ENCODE data around the gene GRM1.

Gene GRM1

DNA sequence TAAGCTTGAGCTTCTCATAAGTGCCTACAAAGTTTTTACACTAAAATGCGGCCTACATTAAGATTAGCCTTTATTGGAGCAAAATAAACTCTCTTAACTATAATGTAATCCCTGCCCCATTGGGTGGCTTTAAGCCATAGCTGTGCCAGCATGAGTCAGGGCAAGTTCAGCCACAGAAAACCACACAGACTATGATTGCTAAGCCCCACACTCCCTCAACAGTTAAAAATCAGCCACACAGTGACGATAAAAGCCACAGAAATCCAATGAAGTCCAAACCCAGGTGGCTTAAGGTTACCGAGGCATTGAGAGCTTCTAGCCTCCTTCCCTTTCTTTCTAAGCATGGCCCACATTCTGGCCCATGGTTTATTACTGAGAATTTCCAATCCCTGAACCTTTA lies 61.6 kb downstream of the GRM1 start:
- CTCF ChIA-PET, result interaction anchor here (1.3 kb wide), 1 partner anchor 49 kb away, joined by 3 read pairs; no protein-coding TSS in a partner anchor
- TF ChIP-seq, protein P1, sequence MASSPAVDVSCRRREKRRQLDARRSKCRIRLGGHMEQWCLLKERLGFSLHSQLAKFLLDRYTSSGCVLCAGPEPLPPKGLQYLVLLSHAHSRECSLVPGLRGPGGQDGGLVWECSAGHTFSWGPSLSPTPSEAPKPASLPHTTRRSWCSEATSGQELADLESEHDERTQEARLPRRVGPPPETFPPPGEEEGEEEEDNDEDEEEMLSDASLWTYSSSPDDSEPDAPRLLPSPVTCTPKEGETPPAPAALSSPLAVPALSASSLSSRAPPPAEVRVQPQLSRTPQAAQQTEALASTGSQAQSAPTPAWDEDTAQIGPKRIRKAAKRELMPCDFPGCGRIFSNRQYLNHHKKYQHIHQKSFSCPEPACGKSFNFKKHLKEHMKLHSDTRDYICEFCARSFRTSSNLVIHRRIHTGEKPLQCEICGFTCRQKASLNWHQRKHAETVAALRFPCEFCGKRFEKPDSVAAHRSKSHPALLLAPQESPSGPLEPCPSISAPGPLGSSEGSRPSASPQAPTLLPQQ (tag by site-specific recombination; IDR thresholded peaks at IDR 0.05), result no peak
- no peak for TF ChIP-seq ZNF311 (tag by site-specific recombination; IDR thresholded peaks at IDR 0.05; ENCODE audit: borderline replicate concordance)
- Histone ChIP-seq H3K4me1 (ENCODE audit: control insufficient read depth, insufficient read depth, low read length) (no peaks in the 10 kb centered on the region), H3K36me3 (ENCODE audit: control insufficient read depth in 2 of 2, insufficient read depth in 1 of 2, low read length in 2 of 2) (no peaks in the 10 kb centered on the region), H3K9me3 (ENCODE audit: control insufficient read depth, insufficient read depth, low read depth, low read length) (no peaks in the 10 kb centered on the region), H3K27ac (ENCODE audit: extremely low read depth, low read depth, low read length) (no peak overlapping the region), H3K4me3 (ENCODE audit: low read depth, low read length) (no peak overlapping the region)
- POLR2A ChIA-PET, result no interaction called here

DNA sequence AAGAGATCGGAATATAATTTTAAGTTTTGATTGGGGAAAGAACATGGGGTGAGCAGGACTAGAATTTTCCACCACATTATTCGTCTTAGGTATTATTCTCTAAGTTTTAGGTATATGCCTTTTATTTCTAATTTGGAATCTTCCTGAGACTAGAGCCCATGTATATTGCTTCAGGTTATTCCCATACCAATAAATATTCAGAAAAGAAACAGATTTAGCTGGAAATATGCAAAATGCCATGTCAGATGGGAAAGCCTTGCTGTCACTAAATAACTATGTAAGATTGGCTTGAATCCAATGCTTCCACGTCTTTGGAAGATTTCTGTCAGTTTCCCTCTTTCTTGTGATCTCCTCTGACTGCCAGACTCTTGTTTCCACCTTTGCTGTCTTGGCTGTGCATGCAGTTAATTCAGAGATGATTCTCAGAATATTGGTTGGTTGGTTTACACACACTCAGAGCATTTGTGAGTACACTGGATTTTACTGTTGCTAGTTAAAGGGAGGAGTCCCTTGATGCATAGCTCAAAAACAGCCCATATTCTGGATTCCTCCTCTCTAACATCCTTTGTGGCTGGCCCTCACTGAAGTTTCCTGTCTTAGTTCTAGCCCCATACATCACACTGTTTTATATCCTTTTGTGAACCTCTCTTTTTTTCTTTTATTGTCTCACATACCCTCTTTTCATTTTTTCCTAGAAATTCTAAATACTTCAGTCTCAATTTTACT lies 64.3 kb downstream of the GRM1 start:
- Histone ChIP-seq H3K4me3 (ENCODE audit: low read depth, low read length) (no peak overlapping the region), H3K9me3 (ENCODE audit: control insufficient read depth, insufficient read depth, low read depth, low read length) (no peaks in the 10 kb centered on the region), H3K36me3 (ENCODE audit: control insufficient read depth in 2 of 2, insufficient read depth in 1 of 2, low read length in 2 of 2) (no peaks in the 10 kb centered on the region), H3K27ac (ENCODE audit: extremely low read depth, low read depth, low read length) (no peak overlapping the region), H3K4me1 (ENCODE audit: control insufficient read depth, insufficient read depth, low read length) (no peaks in the 10 kb centered on the region)
- TF ChIP-seq, protein P2, sequence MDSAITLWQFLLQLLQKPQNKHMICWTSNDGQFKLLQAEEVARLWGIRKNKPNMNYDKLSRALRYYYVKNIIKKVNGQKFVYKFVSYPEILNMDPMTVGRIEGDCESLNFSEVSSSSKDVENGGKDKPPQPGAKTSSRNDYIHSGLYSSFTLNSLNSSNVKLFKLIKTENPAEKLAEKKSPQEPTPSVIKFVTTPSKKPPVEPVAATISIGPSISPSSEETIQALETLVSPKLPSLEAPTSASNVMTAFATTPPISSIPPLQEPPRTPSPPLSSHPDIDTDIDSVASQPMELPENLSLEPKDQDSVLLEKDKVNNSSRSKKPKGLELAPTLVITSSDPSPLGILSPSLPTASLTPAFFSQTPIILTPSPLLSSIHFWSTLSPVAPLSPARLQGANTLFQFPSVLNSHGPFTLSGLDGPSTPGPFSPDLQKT (IDR thresholded peaks at IDR 0.05; ENCODE audit: borderline replicate concordance, low read depth, low read length), result no peak
- TF ChIP-seq GFI1B (tag by site-specific recombination; IDR thresholded peaks at IDR 0.05) (no peak), ZNF510 (tag by site-specific recombination; IDR thresholded peaks at IDR 0.05; ENCODE audit: insufficient replicate concordance) (no peak), ZFP3 (tag by site-specific recombination; IDR thresholded peaks at IDR 0.05; ENCODE audit: low read depth) (no peak), ZNF664 (tag by site-specific recombination; IDR thresholded peaks at IDR 0.05) (no peak), GLI2 (tag by site-specific recombination; IDR thresholded peaks at IDR 0.05; ENCODE audit: borderline replicate concordance, low read depth) (no peak), ZNF19 (tag by site-specific recombination; IDR thresholded peaks at IDR 0.05; ENCODE audit: low read depth) (no peak), YY1 (tag by site-specific recombination; IDR thresholded peaks at IDR 0.05) (no peak), ZNF549 (tag by site-specific recombination; IDR thresholded peaks at IDR 0.05) (no peak), ZNF112 (tag by site-specific recombination; IDR thresholded peaks at IDR 0.05) (no peak), SP3 (tag by site-specific recombination; IDR thresholded peaks at IDR 0.05) (no peak), ZNF302 (tag by site-specific recombination; IDR thresholded peaks at IDR 0.05; ENCODE audit: low read depth) (no peak), ZNF2 (tag by site-specific recombination; IDR thresholded peaks at IDR 0.05) (no peak), ZBTB1 (tag by site-specific recombination; IDR thresholded peaks at IDR 0.05) (no peak), ZNF391 (tag by site-specific recombination; IDR thresholded peaks at IDR 0.05; ENCODE audit: borderline replicate concordance, low read depth) (no peak), OSR2 (tag by site-specific recombination; IDR thresholded peaks at IDR 0.05) (no peak)
- TF ChIP-seq, protein P3, sequence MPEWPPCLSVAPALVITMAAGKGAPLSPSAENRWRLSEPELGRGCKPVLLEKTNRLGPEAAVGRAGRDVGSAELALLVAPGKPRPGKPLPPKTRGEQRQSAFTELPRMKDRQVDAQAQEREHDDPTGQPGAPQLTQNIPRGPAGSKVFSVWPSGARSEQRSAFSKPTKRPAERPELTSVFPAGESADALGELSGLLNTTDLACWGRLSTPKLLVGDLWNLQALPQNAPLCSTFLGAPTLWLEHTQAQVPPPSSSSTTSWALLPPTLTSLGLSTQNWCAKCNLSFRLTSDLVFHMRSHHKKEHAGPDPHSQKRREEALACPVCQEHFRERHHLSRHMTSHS (tag by site-specific recombination; IDR thresholded peaks at IDR 0.05), result no peak
- ChIA-PET CTCF (interaction anchor here (0.6 kb wide), 1 partner anchor 449 kb away, joined by 3 read pairs; no protein-coding TSS in a partner anchor), POLR2A (no interaction called here)

GRCh38 chr6:146095481-146095880 lies 66.6 kb downstream of the GRM1 start:
- ChIA-PET CTCF (no interaction called here), POLR2A (no interaction called here)
- H3K9me3 ChIP-seq (ENCODE audit: control insufficient read depth, insufficient read depth, low read depth, low read length), result no peaks in the 10 kb centered on the region
- no peaks in the 10 kb centered on the region for H3K36me3 ChIP-seq (ENCODE audit: control insufficient read depth in 2 of 2, insufficient read depth in 1 of 2, low read length in 2 of 2)
- no peak overlapping the region for H3K27ac ChIP-seq (ENCODE audit: extremely low read depth, low read depth, low read length)
- H3K4me1 ChIP-seq (ENCODE audit: control insufficient read depth, insufficient read depth, low read length), result no peaks in the 10 kb centered on the region
- H3K4me3 ChIP-seq (ENCODE audit: low read depth, low read length), result no peak overlapping the region
- TF ChIP-seq MZF1 (tag by site-specific recombination; IDR thresholded peaks at IDR 0.05; ENCODE audit: borderline replicate concordance) (no peak), ZNF623 (tag by site-specific recombination; IDR thresholded peaks at IDR 0.05) (no peak), SALL2 (tag by site-specific recombination; IDR thresholded peaks at IDR 0.05; ENCODE audit: borderline replicate concordance) (no peak), ZBTB6 (tag by site-specific recombination; IDR thresholded peaks at IDR 0.05) (no peak), ZNF211 (tag by site-specific recombination; IDR thresholded peaks at IDR 0.05; ENCODE audit: low read depth) (no peak)
- TF ChIP-seq, protein P4, sequence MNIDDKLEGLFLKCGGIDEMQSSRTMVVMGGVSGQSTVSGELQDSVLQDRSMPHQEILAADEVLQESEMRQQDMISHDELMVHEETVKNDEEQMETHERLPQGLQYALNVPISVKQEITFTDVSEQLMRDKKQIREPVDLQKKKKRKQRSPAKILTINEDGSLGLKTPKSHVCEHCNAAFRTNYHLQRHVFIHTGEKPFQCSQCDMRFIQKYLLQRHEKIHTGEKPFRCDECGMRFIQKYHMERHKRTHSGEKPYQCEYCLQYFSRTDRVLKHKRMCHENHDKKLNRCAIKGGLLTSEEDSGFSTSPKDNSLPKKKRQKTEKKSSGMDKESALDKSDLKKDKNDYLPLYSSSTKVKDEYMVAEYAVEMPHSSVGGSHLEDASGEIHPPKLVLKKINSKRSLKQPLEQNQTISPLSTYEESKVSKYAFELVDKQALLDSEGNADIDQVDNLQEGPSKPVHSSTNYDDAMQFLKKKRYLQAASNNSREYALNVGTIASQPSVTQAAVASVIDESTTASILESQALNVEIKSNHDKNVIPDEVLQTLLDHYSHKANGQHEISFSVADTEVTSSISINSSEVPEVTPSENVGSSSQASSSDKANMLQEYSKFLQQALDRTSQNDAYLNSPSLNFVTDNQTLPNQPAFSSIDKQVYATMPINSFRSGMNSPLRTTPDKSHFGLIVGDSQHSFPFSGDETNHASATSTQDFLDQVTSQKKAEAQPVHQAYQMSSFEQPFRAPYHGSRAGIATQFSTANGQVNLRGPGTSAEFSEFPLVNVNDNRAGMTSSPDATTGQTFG (tag by site-specific recombination; IDR thresholded peaks at IDR 0.05; ENCODE audit: borderline replicate concordance), result no peak

Measured in HEK293 (cell line).